ENCODE data around the gene SMAD3. TPM values are rescaled to one million over a fixed set of nuclear protein-coding genes. Genes with fewer than 3 reads are reported as not detected.
A peak's percentile ranks its signal among the peaks of the same experiment; 100 is the strongest.

Gene SMAD3
- total RNA-seq, 1 experiment from 2014 or later, result 89.2 TPM

- ATAC-seq (no peak), DNase-seq (ENCODE audit: low read depth, low spot score) (no peak)
- H3K4me2 ChIP-seq (ENCODE audit: low read length), result no peak overlapping the region
- TF ChIP-seq SIN3A (IDR thresholded peaks at IDR 0.05; ENCODE audit: low read depth) (no peak), RAD21 (IDR thresholded peaks at IDR 0.05; ENCODE audit: low read depth) (no peak), ZFX (IDR thresholded peaks at IDR 0.05) (no peak), ZNF274 (IDR thresholded peaks at IDR 0.05; ENCODE audit: low read depth, low read length) (no peak), POLR2AphosphoS5 (IDR thresholded peaks at IDR 0.05; ENCODE audit: low read depth, low read length) (no peak), JUND (IDR thresholded peaks at IDR 0.05) (no peak), YY1 (IDR thresholded peaks at IDR 0.05; ENCODE audit: extremely low read depth, insufficient replicate concordance, low read depth, low read length) (no peak), EZH2phosphoT487 (IDR thresholded peaks at IDR 0.05; ENCODE audit: borderline replicate concordance) (no peak), CEBPB (IDR thresholded peaks at IDR 0.05; ENCODE audit: low read depth) (no peak), POLR2A (IDR thresholded peaks at IDR 0.05; ENCODE audit: borderline replicate concordance, extremely low read depth, insufficient read depth, insufficient read length) (no peak)
- TF ChIP-seq, protein P1, sequence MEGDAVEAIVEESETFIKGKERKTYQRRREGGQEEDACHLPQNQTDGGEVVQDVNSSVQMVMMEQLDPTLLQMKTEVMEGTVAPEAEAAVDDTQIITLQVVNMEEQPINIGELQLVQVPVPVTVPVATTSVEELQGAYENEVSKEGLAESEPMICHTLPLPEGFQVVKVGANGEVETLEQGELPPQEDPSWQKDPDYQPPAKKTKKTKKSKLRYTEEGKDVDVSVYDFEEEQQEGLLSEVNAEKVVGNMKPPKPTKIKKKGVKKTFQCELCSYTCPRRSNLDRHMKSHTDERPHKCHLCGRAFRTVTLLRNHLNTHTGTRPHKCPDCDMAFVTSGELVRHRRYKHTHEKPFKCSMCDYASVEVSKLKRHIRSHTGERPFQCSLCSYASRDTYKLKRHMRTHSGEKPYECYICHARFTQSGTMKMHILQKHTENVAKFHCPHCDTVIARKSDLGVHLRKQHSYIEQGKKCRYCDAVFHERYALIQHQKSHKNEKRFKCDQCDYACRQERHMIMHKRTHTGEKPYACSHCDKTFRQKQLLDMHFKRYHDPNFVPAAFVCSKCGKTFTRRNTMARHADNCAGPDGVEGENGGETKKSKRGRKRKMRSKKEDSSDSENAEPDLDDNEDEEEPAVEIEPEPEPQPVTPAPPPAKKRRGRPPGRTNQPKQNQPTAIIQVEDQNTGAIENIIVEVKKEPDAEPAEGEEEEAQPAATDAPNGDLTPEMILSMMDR (IDR thresholded peaks at IDR 0.05 in 2 of 3, conservative IDR thresholded peaks at IDR 0.05 in 1 of 3; ENCODE audit: borderline replicate concordance in 1 of 3, insufficient read depth in 1 of 3, low read depth in 2 of 3, low read length in 2 of 3), result no peak
- TF ChIP-seq, protein P2, sequence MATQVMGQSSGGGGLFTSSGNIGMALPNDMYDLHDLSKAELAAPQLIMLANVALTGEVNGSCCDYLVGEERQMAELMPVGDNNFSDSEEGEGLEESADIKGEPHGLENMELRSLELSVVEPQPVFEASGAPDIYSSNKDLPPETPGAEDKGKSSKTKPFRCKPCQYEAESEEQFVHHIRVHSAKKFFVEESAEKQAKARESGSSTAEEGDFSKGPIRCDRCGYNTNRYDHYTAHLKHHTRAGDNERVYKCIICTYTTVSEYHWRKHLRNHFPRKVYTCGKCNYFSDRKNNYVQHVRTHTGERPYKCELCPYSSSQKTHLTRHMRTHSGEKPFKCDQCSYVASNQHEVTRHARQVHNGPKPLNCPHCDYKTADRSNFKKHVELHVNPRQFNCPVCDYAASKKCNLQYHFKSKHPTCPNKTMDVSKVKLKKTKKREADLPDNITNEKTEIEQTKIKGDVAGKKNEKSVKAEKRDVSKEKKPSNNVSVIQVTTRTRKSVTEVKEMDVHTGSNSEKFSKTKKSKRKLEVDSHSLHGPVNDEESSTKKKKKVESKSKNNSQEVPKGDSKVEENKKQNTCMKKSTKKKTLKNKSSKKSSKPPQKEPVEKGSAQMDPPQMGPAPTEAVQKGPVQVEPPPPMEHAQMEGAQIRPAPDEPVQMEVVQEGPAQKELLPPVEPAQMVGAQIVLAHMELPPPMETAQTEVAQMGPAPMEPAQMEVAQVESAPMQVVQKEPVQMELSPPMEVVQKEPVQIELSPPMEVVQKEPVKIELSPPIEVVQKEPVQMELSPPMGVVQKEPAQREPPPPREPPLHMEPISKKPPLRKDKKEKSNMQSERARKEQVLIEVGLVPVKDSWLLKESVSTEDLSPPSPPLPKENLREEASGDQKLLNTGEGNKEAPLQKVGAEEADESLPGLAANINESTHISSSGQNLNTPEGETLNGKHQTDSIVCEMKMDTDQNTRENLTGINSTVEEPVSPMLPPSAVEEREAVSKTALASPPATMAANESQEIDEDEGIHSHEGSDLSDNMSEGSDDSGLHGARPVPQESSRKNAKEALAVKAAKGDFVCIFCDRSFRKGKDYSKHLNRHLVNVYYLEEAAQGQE (IDR thresholded peaks at IDR 0.05; ENCODE audit: low read depth), result no peak
- H2AFZ ChIP-seq (ENCODE audit: low read depth, low read length, poor library complexity, severe bottlenecking), result no peak overlapping the region
- no TSS peak for BruUV-seq (replicated peaks)
- H3K36me3 ChIP-seq (ENCODE audit: control insufficient read depth in 1 of 2, insufficient read depth in 2 of 2, low read length in 2 of 2), result no peaks in the 10 kb centered on the region
- ChIA-PET POLR2A (interaction anchor here (1.0 to 1.6 kb wide), 2 partner anchors 10 to 14 kb away, joined by 4 to 6 read pairs; no protein-coding TSS in a partner anchor), RAD21 (ENCODE audit: low non-redundant PET in 1 of 2, low total read pairs in 2 of 2, uncharacterized antibody in 2 of 2, unreplicated experiment in 2 of 2) (no interaction called here), CTCF (interaction anchor here (1.1 kb wide), 1 partner anchor 10 kb away, joined by 3 read pairs; no protein-coding TSS in a partner anchor)
- intact Hi-C loops (cut with micrococcal nuclease), result no loop called here
- no peaks in the 10 kb centered on the region for H3K9me2 ChIP-seq (ENCODE audit: insufficient read depth)
- H4K20me1 ChIP-seq (ENCODE audit: insufficient read depth), result no peaks in the 10 kb centered on the region
- peaks cover 99% of the 10 kb centered on the region for H3K79me2 ChIP-seq (ENCODE audit: insufficient read depth, low read length)
- no peak overlapping the region for H3K27ac ChIP-seq (ENCODE audit: low read depth, low read length)
- no peaks in the 10 kb centered on the region for H3K27me3 ChIP-seq (ENCODE audit: insufficient read depth, low read length)
- no peak overlapping the region for H3K4me3 ChIP-seq (replicated peaks in 1 of 2; ENCODE audit: low read depth in 1 of 2, low read length in 2 of 2)
- no peaks in the 10 kb centered on the region for H3K9me3 ChIP-seq (ENCODE audit: control insufficient read depth in 1 of 2, insufficient read depth in 1 of 2, low read depth in 1 of 2, low read length in 2 of 2)
- H3K4me1 ChIP-seq (ENCODE audit: control insufficient read depth in 1 of 2, insufficient read depth in 2 of 2, low read length in 2 of 2), result peaks cover 42 to 94% of the 10 kb centered on the region in 2 experiments
- peak overlapping the region; percentile 21 for H3K9ac ChIP-seq (ENCODE audit: low read length)
Observed at GRCh38 chr15:67138891-67139855, 73.8 kb downstream of the SMAD3 start.
